NB4 (cell line): Measurements from ENCODE around the gene SNX9.

Experiments used
- TF ChIP-seq, protein P1 (sequence below): IDR thresholded peaks from one replicate; pipeline ENCODE4 v1.5.1; 2012; ENCODE audit warnings: low read depth, low read length
- TF ChIP-seq, protein P2 (sequence below): IDR thresholded peaks from 2 replicates; pipeline ENCODE4 v1.6.1; 2011; ENCODE audit warnings: low read depth, low read length

DNA sequence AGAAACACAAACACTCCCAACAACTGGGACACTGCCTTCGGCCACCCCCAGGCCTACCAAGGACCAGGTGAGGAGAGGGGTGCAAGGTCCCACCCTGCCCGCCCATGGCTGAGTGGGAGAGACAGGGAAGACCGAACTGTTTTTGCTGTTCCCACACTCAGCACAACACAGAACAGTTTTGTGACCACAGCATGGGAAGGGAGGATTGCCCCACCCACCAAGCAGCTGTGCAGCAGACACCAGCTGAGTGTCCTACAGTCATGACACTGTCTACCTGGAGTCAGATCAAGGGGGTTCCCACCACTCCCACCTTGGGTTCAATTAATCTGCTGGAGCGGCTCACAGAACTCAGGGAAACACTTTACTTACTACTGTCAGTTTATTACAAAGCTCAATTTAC, 73.9 kb downstream of the SNX9 start:
- TF ChIP-seq, protein P1, sequence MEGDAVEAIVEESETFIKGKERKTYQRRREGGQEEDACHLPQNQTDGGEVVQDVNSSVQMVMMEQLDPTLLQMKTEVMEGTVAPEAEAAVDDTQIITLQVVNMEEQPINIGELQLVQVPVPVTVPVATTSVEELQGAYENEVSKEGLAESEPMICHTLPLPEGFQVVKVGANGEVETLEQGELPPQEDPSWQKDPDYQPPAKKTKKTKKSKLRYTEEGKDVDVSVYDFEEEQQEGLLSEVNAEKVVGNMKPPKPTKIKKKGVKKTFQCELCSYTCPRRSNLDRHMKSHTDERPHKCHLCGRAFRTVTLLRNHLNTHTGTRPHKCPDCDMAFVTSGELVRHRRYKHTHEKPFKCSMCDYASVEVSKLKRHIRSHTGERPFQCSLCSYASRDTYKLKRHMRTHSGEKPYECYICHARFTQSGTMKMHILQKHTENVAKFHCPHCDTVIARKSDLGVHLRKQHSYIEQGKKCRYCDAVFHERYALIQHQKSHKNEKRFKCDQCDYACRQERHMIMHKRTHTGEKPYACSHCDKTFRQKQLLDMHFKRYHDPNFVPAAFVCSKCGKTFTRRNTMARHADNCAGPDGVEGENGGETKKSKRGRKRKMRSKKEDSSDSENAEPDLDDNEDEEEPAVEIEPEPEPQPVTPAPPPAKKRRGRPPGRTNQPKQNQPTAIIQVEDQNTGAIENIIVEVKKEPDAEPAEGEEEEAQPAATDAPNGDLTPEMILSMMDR, result no peak
- TF ChIP-seq, protein P2, sequence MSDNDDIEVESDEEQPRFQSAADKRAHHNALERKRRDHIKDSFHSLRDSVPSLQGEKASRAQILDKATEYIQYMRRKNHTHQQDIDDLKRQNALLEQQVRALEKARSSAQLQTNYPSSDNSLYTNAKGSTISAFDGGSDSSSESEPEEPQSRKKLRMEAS, result no peak
